ENCODE results near the gene BEGAIN. TPM values are rescaled to one million over a fixed set of nuclear protein-coding genes. Genes with fewer than 3 reads are reported as not detected.

The BEGAIN gene
- total RNA-seq, 2 donors from 2014 or later, result 0.74 to 0.99 TPM

DNA sequence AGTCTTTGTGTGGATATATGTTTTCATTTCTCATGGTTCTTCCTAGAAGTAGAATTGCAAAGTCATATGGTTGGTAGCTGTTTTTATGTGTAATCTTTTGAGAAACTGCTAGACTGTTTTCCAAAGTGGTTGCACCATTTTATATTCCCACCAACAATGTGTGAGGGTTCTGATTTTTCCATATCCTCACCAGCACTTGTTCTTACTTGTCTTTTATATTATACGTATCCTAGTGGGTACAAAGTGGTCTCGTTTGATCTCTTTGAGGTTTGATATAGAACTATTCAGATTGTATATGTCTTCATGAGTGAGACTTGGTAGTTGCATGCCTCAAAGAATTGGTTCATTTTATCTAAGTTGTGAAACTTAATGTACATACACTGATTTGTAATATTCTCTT lies 91.3 kb downstream of the BEGAIN start:
- H3K4me3 ChIP-seq, result no peak overlapping the region
- DNase-seq, result no peak
- H3K27me3 ChIP-seq, result no peaks in the 10 kb centered on the region
- H3K9me3 ChIP-seq, result no peaks in the 10 kb centered on the region
- intact Hi-C loops (cut with DNase I), result no loop called here
- H3K27ac ChIP-seq, result no peak overlapping the region
- H3K9ac ChIP-seq (ENCODE audit: low read depth in 2 of 2, low read length in 2 of 2), result no peak overlapping the region
- no peaks in the 10 kb centered on the region for H3K36me3 ChIP-seq
- H3K4me1 ChIP-seq, result no peaks in the 10 kb centered on the region
- no peak for TF ChIP-seq CTCF (IDR thresholded peaks at IDR 0.05)

DNA sequence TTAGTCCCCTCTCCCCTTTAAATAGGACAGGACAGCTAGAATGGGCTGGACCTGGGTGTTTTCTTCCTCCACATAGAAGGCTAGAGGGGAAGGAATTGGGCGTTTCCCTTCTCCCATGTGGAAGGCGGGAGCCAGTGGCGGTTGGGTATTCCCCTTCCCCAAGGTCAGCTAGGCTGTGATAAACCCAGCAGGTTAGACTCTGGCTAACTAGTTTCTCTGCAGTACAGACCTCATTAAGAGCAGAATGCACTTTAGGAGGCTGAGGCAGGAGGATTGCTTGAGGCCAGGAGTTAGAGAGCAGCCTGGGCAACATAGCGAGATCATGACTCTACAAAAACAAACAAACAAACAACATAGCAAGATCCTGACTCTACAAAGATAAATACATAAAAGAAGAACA lies 92.6 kb downstream of the BEGAIN start:
- H3K9me3 ChIP-seq, result no peaks in the 10 kb centered on the region
- no peak for TF ChIP-seq CTCF (IDR thresholded peaks at IDR 0.05)
- no peak overlapping the region for H3K4me3 ChIP-seq
- H3K27me3 ChIP-seq, result no peaks in the 10 kb centered on the region
- no peak overlapping the region for H3K27ac ChIP-seq
- no peak for DNase-seq
- H3K4me1 ChIP-seq, result no peaks in the 10 kb centered on the region
- H3K9ac ChIP-seq (ENCODE audit: low read depth in 2 of 2, low read length in 2 of 2), result no peak overlapping the region
- intact Hi-C loops (cut with DNase I), result no loop called here
- H3K36me3 ChIP-seq, result no peaks in the 10 kb centered on the region

GRCh38 chr14:100490252-100490651 lies 97.0 kb downstream of the BEGAIN start:
- no peaks in the 10 kb centered on the region for H3K36me3 ChIP-seq
- intact Hi-C loops (cut with DNase I), result no loop called here
- H3K4me3 ChIP-seq, result no peak overlapping the region
- H3K27me3 ChIP-seq, result no peaks in the 10 kb centered on the region
- no peaks in the 10 kb centered on the region for H3K4me1 ChIP-seq
- no peak for DNase-seq
- H3K27ac ChIP-seq, result no peak overlapping the region
- no peak overlapping the region for H3K9ac ChIP-seq (ENCODE audit: low read depth in 2 of 2, low read length in 2 of 2)
- TF ChIP-seq CTCF (IDR thresholded peaks at IDR 0.05), result no peak
- H3K9me3 ChIP-seq, result no peaks in the 10 kb centered on the region

- H3K4me3 ChIP-seq, result no peak overlapping the region
- TF ChIP-seq CTCF (IDR thresholded peaks at IDR 0.05), result no peak
- no peaks in the 10 kb centered on the region for H3K9me3 ChIP-seq
- no peaks in the 10 kb centered on the region for H3K27me3 ChIP-seq
- no peak for DNase-seq
- no peak overlapping the region for H3K9ac ChIP-seq (ENCODE audit: low read depth in 2 of 2, low read length in 2 of 2)
- H3K27ac ChIP-seq, result no peak overlapping the region
- H3K4me1 ChIP-seq, result no peaks in the 10 kb centered on the region
- intact Hi-C loops (cut with DNase I), result no loop called here
- H3K36me3 ChIP-seq, result no peaks in the 10 kb centered on the region
Measured at GRCh38 chr14:100488057-100488456, 99.2 kb downstream of the BEGAIN start.

DNA sequence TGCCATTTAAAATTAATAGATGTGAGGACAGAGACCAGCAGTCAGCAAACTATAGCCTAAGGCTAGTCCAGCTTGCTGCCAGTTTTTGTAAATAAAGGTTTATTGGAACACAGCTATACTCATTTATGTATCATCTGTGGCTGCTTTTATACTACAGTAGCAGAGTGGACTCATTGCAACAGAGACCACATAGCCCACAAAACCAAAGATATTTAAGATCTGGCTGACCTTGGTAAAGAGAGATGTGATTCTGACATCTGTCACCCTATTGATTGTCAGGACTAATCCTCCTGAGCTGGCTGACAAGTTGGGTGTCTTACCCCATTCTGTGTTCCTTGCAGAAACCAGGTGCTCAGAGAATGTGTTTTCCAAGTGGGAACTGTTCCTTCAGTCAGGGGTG lies 99.9 kb downstream of the BEGAIN start:
- intact Hi-C loops (cut with DNase I), result no loop called here
- H3K36me3 ChIP-seq, result no peaks in the 10 kb centered on the region
- no peak overlapping the region for H3K27ac ChIP-seq
- no peaks in the 10 kb centered on the region for H3K9me3 ChIP-seq
- no peak for TF ChIP-seq CTCF (IDR thresholded peaks at IDR 0.05)
- no peak overlapping the region for H3K4me3 ChIP-seq
- DNase-seq, result no peak
- no peak overlapping the region for H3K9ac ChIP-seq (ENCODE audit: low read depth in 2 of 2, low read length in 2 of 2)
- no peaks in the 10 kb centered on the region for H3K27me3 ChIP-seq
- H3K4me1 ChIP-seq, result no peaks in the 10 kb centered on the region

Other genes with a start within 250 kb of the BEGAIN start
- 10 to 100 TPM in 1 of 2 donors, 1 to 10 TPM in 1; 5.8 to 12.4 TPM for gene WDR25, start 210.9 kb downstream of the BEGAIN start, total RNA-seq
- 1 to 10 TPM in 1 of 2 donors, not detected in 1; 2.2 TPM for gene DLK1, start 139.5 kb upstream of the BEGAIN start, total RNA-seq
- gene MEG3, start 238.7 kb upstream of the BEGAIN start, total RNA-seq, result 10 to 100 TPM; 10.3 to 11.0 TPM